ENCODE results near the gene HOMER3. TPM values are rescaled to one million over a fixed set of nuclear protein-coding genes. Genes with fewer than 3 reads are reported as not detected.

Gene HOMER3
- total and polyA plus RNA-seq, 2 donors (not counting 3 experiments of a cell fraction or from before 2014, with no cell fraction given): 139 to 184 TPM

GRCh38 chr19:18904334-18905057 is 36.5 kb downstream of the HOMER3 start:
- DNase-seq (ENCODE audit: low read depth, low spot score) (no peak), FAIRE-seq (no peak)
- Histone ChIP-seq H3K9me1 (replicated peaks; ENCODE audit: control insufficient read depth, extremely low read depth, insufficient read depth, low read length) (no peaks in the 10 kb centered on the region), H3K4me2 (ENCODE audit: insufficient read depth, low read length) (no peak overlapping the region), H4K20me1 (replicated peaks; ENCODE audit: control insufficient read depth, extremely low read depth, insufficient read depth, low read length) (no peaks in the 10 kb centered on the region), H3K9ac (replicated peaks; ENCODE audit: extremely low read depth, insufficient read depth, low read length) (no peak overlapping the region), H3K9me3 (replicated peaks; ENCODE audit: control insufficient read depth, insufficient read depth, low read length) (no peaks in the 10 kb centered on the region), H3K27ac (ENCODE audit: insufficient read depth, low read depth, low read length) (no peak overlapping the region), H2AFZ (ENCODE audit: low read depth, low read length) (no peak overlapping the region), H3K4me1 (ENCODE audit: control insufficient read depth, extremely low read depth, insufficient read depth, low read length) (no peaks in the 10 kb centered on the region), H3K79me2 (ENCODE audit: control insufficient read depth, insufficient read depth, low read length) (no peaks in the 10 kb centered on the region), H3K36me3 (ENCODE audit: control insufficient read depth in 2 of 2, extremely low read depth in 1 of 2, insufficient read depth in 2 of 2, low read length in 2 of 2) (peaks cover 4 to 50% of the 10 kb centered on the region in 2 experiments), H3K27me3 (ENCODE audit: control insufficient read depth in 2 of 2, insufficient read depth in 2 of 2, low read length in 2 of 2) (no peaks in the 10 kb centered on the region), H3K4me3 (replicated peaks in 1 of 3; ENCODE audit: insufficient read depth in 1 of 3, low read depth in 1 of 3, low read length in 3 of 3) (no peak overlapping the region)
- dilution Hi-C loops (cut with MboI; ENCODE audit: extremely low pct_ligation_motif_present, low sequenced_read_pairs): no loop called here
- no TSS peak for BruUV-seq (replicated peaks)
- intact Hi-C loops (cut with micrococcal nuclease): no loop called here
- no peak for TF ChIP-seq JUN (IDR thresholded peaks at IDR 0.05; ENCODE audit: borderline replicate concordance, insufficient read depth, insufficient read length, low read depth)
- TF ChIP-seq MYC (IDR thresholded peaks at IDR 0.05; ENCODE audit: low read depth, low read length): no peak
- TF ChIP-seq FOS (IDR thresholded peaks at IDR 0.05; ENCODE audit: borderline replicate concordance, insufficient read depth, low read length): no peak
- TF ChIP-seq GATA2 (IDR thresholded peaks at IDR 0.05; ENCODE audit: insufficient read depth, insufficient read length, low read depth, low read length): no peak
- no peak for TF ChIP-seq POLR2A (IDR thresholded peaks at IDR 0.05; ENCODE audit: low read depth, low read length)
- TF ChIP-seq EZH2 (IDR thresholded peaks at IDR 0.05; ENCODE audit: borderline replicate concordance, low read depth, low read length, severe bottlenecking): no peak
- no peak for TF ChIP-seq POLR2AphosphoS5 (IDR thresholded peaks at IDR 0.05; ENCODE audit: insufficient read depth, low read depth, low read length)
- no peak for TF ChIP-seq CTCF (IDR thresholded peaks at IDR 0.05; ENCODE audit: extremely low read depth in 1 of 2, insufficient read depth in 1 of 2, low read depth in 1 of 2, low read length in 2 of 2)
- no peak for TF ChIP-seq MAX (IDR thresholded peaks at IDR 0.05; ENCODE audit: insufficient read depth, insufficient read length)
- POLR2A ChIA-PET: no interaction called here
- CTCF ChIA-PET: no interaction called here

Measured in endothelial cell of umbilical vein (primary cell).